HS-27A (cell line): ENCODE results near the gene ZDHHC14.

Source experiments
- DNase-seq: peaks from one replicate; pipeline ENCODE4 v3.0.0-alpha.2; 2012; ENCODE audit warnings: low read depth, missing footprints

ZDHHC14 gene

DNA sequence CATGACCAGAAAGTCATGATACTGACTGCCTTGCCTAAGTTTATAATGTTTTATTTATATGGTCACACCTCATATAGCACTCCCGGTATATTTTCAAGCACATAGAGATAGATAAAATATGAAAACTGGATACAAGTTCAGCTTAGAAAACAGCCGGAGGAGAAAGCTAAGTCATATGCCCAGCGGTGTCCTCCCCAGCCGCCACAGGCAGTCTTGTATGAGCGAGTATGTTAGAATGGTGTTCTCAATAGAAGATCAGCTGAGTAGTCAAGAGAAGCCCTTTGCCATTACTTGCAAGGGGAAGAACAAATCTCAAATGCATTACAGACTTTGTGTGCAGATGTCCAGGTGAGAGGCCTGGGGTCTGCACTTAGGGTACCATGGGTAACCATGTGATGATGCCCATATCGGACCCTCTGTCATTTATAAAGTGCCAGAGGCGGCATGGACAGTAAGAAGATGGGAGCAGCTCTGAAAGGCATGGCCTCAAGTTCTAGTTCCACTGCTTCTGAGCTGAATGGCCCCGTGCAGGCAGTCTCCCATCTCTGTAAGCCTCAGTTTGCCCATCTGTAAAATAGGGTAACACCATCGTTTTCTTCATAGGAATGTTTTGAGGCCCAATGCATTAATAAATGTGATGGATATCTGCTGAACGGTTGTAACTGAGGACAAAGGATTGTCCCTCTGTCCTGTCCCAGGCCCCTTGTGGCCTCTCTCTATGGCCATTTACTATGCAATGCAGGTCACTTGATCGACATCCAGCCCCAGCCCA, 246.4 kb downstream of the ZDHHC14 start:
- DNase-seq, result no peak

DNA sequence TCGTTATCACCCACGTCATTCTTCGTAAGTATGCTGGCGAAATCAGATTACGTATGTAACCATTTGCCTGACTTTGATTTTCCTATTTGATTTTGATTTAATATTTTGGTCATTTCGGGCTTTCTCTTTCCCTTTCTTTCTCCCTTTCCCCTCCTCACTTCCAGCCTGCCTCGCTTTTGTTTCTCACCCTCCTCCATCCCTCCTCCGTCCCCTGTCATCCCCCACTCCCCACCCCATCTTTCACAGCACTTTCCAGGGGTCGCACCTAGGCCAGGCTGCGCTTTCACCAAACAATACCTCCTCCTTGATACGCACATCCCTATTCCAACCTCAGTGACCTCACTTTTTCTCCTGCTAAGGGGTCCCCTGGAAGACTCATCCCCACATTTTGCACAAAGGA, 247.5 kb downstream of the ZDHHC14 start:
- DNase-seq, result no peak

DNA sequence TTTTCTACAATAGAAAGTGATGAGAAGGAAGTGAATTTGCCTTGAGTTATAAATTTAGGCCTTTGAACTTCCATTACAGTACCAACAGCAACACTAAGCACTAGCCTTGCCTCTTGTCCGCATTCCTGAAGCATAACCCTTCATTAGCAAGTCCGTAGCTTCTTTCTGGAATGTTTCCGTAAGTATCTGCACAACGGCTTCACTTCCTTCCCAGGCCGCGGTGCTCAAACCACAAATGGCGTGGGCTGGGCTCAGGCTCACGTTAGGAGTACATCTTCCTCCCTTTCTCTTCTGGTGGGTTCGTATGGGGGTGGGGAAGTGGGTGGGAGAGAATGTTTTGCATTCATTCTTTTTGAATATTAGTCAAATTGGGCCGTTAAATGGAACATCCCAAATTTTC, 248.2 kb downstream of the ZDHHC14 start:
- DNase-seq, result no peak

DNA sequence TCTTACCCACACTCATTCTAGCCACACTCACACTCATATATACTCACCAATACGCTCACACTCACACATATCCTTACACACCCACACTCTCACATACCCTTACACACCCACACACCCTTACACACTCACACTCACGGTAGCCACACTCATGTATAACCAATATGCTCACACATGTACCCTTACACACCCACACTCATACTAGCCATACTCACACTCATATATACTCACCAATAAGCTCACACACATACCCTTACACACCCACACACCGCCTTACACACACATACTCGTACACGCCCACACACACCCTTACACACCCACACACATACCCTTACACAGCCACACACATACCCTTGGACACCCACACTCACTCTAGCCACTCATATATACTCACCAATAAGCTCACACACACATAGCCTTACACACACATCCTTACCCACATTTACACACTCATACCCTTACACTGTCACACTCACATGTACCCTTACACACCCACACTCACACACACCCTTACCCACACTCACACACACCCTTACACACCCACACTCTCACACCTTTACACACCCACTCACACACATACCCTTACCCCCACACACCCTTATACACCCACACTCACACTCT, 249.6 kb downstream of the ZDHHC14 start:
- no peak for DNase-seq

DNA sequence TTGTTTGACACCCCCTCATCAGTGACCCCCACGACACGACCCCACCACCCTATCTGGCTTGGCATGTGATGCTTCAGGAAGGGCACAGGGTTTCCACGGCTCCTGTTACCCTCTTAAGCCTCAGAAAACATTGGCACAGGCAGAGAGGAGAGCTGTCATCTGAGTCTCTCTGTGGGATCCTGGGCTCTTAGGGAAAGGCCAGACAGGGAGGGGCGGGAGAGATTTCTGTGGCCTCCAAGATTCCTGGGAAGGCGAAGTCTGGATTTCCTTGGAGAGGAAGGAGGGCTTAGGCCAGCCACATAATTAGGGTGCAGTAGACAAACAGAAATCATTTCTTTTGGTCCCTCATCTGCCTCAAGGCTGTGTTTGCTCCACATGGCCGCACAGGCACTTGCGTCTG, 250.4 kb downstream of the ZDHHC14 start:
- no peak for DNase-seq

DNA sequence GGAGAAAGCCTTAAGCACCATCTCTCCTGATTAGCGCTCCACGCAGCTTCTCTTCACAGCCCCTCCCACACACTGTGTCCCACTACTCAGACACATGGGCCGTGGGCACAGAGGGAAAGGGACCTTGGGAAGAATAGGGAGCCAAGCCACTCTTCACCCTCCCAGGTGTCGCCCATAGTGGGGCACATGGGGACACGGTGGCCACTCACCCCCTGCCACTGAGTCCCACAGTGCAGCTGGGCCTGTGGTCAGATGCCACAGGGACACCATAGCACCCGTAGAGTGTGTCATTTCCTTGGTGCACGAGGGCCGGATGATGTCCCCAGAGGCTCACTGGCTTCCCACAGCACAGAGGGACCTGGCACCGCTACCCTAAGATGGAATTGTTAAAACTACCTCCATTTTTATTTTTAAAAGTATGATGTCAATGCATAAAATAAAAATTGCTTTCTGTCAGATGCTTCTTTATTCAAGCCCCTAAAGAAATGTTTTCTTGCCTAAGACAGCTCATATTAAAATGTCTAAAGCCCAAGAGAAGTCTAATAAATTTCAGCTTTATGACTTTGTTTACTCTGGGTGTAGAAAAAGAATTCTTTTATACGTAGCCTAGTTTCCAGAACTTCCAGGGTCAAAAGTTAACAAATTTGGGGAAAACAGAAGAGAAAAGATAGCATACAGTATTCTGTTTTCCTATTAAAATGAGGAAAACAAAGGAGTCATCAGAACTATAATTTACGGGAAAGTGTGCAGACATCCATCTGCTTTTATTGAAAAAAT, 251.0 kb downstream of the ZDHHC14 start:
- no peak for DNase-seq

DNA sequence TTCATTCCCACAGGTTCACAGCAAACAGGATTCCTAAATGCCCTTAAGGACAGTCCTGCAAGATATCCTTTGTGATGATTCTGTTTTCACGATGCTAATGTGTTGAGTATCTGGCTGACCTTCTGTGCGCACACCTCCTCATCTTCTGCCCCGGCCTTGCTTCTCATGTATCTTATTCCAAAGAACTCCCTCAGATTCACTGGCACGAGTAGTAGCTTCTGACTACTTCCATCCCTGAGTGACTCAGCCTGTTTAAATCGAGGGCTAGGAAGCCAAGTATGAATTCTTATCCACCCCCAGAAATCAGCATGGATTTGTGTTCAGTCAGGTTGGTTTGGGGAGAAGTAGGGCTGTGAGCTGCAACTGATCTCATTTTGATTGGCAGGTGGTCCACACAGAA, 251.8 kb downstream of the ZDHHC14 start:
- DNase-seq, result no peak

DNA sequence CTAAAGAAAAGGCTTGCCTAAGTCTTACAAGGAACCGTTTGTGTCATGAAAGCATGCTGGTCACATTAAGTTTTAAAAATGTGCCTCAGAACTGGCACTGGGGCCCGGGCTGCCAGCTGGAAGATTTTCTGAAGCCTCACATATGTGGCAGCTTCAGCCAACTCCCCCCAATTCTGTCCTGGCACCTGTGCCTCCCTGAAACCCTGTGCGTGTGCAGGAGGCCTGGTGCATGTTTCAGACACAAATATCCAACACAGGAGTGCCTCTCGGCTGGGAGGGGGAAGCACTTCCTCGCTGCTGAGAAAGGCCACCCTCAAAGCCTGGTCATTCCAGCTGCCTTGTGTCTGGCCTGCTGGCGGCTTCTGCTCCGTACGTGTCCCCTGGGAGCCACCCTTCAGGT, 253.6 kb downstream of the ZDHHC14 start:
- DNase-seq, result no peak

DNA sequence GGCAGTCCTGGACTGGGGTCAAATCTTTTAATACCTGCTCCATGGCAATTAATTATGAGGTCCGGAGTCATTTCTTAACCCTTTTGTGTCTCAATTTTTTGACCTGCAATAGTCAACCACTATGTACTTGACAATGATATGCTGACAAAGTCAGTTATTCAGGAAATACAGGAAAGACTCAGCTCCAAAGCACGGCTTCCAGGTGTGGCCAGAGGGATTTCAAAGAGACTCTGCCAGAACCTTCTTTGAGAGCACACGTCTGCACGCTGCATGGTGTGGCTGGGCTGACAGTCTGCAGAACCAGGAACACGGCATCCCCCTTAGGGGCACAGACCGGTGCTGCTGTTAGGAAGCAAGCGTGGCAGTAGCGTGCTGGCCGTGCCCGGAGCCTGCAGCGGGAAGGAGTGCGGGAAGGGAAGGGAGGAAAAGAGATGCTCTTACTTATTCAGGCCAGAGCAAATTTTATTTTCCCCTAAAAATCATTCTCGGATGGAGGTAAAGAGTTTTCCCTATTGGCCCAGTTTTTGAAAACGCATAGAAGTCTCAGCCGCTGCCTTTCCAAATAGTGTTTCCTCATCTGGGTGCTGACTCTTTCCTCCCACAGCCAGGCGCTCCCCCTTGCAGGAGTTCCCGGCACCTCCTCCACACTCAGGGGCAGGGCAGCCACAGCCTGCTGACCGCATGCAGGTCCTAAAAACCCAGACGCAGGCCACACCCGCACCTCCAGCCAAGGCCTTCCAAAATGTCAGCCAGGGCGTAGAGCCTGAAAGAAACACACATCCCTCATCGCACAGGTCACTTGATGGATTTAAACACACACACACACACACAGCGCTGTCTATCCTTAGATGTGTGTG, 254.6 kb downstream of the ZDHHC14 start:
- DNase-seq, result no peak

DNA sequence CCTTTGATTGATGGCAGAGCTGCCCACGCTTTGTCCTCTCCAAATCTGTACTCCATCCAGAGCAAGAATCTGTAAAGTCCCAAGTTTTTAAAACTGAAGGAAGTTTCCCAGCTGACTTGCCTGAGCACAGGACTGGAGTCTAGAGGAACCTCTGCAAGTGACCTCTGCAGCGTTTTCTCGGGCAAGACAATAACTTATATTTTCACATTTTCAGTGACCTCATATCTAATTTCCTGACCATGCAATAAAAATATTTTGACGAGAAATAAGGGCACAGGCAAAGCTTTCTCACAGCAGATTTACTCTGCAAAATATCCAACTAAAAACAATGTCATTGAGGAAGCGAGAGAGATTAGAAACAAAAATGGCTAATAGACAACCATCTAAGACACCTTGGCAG, 256.5 kb downstream of the ZDHHC14 start:
- no peak for DNase-seq

DNA sequence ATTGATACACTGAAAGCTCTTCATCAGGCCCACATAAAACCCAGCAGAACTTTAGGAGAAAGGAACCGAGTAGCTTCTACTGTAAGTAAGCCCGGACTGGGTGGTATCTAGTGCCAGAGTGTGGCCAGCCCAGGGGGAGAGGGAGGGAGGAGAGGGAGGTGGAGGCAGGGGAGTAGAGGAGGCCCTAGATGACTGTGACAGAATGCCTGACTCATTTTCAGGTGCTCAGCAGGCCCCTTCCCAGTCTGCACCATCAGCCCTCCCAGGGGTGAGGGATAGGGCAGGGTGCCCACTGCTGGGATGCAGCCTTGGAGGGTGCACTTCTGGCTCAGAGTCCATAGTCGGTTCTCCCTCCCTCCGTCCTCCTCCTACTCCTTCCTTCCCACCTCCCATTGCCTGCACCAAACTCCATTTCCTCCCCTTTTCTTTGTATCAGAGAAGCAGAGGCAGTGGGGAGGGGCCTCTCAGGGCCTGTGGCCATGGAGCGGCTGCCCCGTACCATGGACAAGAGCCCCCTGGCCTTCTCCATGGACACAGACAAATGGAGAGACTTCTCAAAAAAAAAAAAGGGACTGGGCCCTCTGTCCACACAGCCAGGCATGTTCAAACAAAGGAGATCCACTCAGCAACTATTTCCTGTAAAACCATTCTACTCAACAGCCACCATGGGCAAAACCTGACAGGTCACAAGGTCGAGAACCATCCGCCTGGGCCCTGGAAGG, 257.1 kb downstream of the ZDHHC14 start:
- DNase-seq, result no peak

DNA sequence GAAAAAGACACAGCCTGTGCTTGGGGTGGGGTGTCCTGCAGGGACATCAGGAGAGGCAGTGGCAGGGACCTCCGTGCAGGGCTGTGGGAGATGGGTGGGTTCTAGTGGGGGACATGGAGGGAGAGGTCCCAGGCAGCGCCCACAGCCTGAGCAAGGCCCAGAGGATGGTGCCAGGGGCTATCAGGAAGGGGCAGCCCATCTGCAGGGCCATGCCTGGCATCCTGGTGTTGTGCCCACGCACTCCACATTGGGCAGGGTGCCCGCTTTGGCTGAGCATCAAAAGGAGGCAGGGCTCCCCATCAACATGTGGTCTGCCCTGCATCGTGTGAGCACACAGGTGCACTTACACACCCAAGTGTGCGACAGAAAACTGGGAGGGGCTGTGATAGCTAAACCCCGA, 257.8 kb downstream of the ZDHHC14 start:
- DNase-seq, result no peak

DNA sequence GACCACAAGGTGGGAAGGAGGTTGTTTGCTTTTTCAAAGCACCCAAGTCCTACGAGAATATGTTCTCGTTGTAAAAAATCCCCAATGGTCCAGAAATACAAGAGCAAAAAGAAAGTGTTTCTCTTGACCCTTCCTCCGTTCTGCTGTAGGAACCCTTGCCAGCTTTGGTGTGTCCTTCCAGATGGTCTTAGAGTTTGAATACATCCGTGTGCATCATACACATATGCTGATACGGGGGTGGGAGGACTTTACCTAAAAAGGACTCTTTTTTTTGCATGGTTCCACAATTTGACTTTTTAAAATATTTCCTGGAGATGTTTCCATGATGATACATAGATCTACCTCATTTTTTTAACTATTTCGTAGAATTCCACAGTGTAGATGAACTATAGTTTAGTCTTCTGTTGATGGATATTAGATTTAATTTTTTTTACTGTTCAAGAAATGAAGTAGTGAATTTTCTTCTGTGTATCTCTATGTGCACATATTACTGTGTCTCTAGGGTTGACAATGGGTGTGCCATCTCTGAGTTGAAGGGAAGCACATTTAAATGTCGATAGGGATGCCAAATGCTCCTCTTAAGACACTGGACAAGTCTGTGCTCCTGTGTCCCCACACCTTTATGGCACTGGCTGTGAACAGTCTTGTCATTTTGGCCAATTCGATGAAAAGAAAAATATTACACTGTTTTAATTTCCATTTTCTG, 259.9 kb downstream of the ZDHHC14 start:
- no peak for DNase-seq

DNA sequence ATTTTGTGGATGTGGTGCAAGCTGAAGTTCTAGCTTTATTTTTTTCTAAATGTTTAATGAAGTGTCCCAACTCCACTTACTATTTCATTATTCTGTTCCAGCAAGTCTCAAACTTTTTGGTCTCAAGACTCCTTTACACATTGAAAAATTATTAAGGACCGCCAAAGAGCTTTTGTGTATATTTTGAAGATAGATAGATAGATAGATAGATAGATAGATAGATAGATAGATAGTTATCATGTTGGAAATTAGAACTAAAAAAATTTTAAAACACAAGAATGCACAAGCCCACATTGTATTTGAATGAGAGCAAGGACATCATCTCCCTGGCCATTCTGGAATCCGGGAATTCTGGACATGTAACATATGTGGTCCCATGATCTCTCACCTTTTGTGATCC, 260.8 kb downstream of the ZDHHC14 start:
- no peak for DNase-seq

DNA sequence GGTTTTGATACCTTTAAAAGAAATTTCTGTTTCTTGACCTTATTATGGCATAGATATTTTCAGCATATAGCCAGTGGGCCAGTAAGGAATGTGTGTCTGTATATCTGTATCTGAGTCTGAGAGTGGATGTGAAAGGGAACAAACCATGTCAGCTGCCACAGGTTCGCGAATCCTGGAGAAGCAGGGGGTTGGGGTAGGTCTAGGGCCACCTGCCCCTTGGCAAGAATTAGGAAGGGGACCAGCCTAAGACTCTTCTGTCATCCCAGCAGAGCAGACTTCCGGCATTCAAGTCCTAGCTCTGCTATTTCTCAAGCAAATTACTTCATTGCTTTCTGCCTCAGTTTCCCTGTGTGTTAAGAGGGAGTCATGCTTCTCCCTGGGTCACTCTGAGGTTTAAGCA, 261.7 kb downstream of the ZDHHC14 start:
- no peak for DNase-seq

DNA sequence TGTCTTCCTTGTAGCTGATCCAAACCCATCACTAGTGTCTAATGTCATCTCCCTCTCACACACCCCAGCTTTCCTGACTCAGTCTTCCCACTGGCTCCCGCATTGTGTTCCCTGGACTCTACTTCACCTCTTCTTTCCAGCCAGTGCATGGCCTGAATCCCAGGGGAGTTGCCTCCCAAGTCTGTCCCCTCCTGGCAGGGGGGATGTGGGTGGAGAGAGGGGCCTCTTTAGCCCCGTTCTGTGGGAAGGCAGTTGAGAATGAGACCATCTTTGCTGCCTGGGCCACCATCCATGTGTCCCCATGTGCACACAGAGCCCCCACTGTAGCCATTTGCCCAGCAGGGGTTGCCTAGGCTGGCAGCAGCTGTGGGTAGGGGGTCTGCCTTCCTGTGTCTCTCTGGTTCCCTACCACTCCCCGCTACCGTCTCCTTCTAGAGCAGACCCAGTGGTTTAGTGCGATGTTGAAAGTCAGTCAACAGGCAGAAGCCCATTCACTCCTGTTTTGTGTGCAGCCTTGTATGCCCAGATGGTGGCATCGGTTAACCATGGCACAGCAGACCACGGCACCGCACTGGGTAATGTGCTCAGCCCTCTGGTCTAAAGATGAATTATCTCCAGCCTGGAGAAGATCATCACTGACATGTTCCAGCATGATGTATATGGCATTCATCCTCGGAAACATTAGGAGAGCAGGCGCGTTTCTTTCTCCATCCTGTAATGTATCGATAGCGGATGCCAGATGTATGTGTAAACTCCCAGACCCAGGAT, 263.2 kb downstream of the ZDHHC14 start:
- peak; percentile 7 for DNase-seq

DNA sequence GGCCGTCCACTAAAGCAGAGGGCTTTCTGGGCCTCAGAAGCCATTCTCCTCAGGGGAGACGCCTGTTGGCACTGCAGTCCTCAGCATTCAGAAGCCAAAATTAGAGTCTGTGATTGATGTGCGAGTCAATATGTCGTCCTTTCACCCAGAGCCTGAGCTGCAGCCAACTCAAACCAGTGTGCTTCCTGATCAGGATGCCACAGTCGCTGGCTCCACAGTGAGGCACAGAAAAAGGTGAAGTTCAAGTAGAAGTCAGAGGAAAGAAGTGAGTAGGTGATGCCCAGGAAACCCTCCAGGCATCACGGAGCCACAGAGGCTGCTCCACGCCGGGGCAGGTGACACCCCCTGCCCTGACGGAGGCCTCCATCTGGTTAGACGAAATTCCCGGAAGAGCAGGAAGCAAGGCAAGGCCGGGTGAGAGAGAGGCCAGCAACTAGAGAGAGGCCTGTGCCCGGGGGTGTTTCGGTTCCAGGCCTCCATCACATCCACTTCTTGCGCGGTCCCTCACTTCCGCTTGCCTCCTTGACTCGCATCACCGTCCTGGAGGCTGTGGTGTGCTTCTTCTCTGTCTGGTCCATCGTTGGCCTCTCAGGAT, 264.3 kb downstream of the ZDHHC14 start:
- DNase-seq, result no peak

DNA sequence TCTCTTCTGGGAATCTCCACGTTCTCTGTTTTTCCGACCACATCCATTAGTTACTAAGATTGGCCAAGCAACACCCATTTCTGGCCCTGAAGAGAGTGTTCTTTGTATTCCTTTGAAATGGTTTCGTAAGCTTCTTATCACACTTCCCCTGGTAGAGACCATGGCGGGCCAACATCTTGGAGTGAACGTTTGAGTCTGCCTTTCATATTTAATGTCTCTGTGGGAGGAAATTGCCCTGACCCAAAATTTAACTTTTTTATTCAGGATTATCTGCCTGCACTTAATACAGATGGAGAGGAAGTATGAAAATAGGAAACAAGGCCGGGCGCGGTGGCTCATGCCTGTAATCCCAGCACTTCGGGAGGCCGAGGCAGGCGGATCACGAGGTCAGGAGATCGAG, 265.0 kb downstream of the ZDHHC14 start:
- DNase-seq, result no peak

DNA sequence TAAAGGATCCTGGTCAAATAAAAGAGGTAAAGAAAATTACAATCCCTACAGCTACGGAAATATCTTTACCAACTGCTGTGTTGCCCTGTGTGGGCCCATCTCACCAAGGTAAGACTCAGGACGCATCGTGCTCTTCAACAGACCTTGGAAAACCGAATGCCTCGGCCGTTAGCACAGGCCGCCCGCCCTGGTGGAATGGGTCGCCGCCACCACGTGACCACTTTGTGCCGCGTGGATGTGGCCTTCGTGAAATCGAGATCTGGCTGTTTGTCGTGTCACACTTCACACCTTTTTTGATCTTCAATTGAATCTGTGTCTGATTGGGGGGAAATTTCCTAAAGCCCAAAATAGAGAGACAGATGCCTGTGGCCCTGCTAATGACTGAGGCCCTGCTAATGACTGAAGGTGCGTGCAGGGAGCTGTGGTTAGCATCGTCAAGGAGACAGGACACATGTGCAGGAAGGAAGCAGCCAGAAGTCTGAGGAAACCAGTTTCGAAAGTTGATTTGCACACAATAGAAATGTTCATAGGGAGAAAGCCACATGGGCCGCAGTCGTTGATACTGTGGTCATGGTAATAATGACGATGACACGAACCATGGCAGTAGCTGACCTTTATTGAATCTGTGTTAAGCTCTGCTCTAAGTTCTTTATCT, 266.4 kb downstream of the ZDHHC14 start:
- no peak for DNase-seq
